Heart left ventricle (tissue), 16 donors: ENCODE measurements around the gene AKAP6. TPM values are rescaled to one million over a fixed set of nuclear protein-coding genes. Genes with fewer than 3 reads are reported as not detected.
A peak's percentile ranks its signal among the peaks of the same experiment; 100 is the strongest.

Source experiments
- ATAC-seq, 4 donors: fragments of 200-7000 bp; cut with Tn5 transposase; one replicate each; pipeline ENCODE4 v1.9.1; 2020 to 2022; ENCODE audit warnings: moderate library complexity in 4 of 4, mild to moderate bottlenecking in 3 of 4, moderate number of reproducible peaks in 1 of 4
- DNase-seq, 5 donors: peaks; one replicate each; pipeline ENCODE4 v3.0.0-alpha.2; 2020
- H3K27ac ChIP-seq, 12 donors: fragments of 200-600 bp; sonication (generic) in 4 of 12; one replicate each; pipeline versions ENCODE4 v1.5.0 to v1.8.0; 2016 to 2022; ENCODE audit warnings: mild to moderate bottlenecking in 2 of 12
- H3K27me3 ChIP-seq, 9 donors: fragments of 200-600 bp; sonication (generic) in 2 of 9; one replicate each; pipeline versions ENCODE4 v1.5.1 to v1.8.0; 2016 to 2022; ENCODE audit warnings: mild to moderate bottlenecking in 3 of 9
- H3K36me3 ChIP-seq, 9 donors: fragments of 200-600 bp; sonication (generic) in 2 of 9; one replicate each; pipeline versions ENCODE4 v1.5.0 to v1.8.0; 2018 to 2022; ENCODE audit warnings: mild to moderate bottlenecking in 2 of 9
- H3K4me1 ChIP-seq, 12 donors: fragments of 200-600 bp; sonication (generic) in 4 of 12; one replicate each; pipeline versions ENCODE4 v1.5.0 to v1.8.0; 2016 to 2022; ENCODE audit warnings: mild to moderate bottlenecking in 3 of 12
- H3K4me3 ChIP-seq, 12 donors: fragments of 200-600 bp; sonication (generic) in 4 of 12; one replicate each; pipeline versions ENCODE4 v1.5.0 to v1.8.0; 2017 to 2022; ENCODE audit warnings: mild to moderate bottlenecking in 9 of 12, moderate library complexity in 4 of 12
- H3K9me3 ChIP-seq, 12 donors: fragments of 200-600 bp; sonication (generic) in 4 of 12; one replicate each; pipeline versions ENCODE4 v1.5.0 to v1.8.0; 2016 to 2022; ENCODE audit warnings: mild to moderate bottlenecking in 1 of 12
- POLR2A ChIP-seq, 2 donors: fragments of 450-650 bp; IDR thresholded peaks; one replicate each; pipeline ENCODE4 v1.6.1; 2017; ENCODE audit warnings: antibody characterized with exemption in 2 of 2, mild to moderate bottlenecking in 2 of 2, moderate library complexity in 2 of 2
- WGBS, 4 donors: extraction: QIAGEN DNeasy Blood & Tissue Kit in 2 of 4; methylation state at CpG; one replicate each; pipeline versions ENCODE4 v1.1.5 to v1.1.7; 2013 to 2018; 5-methylcytosine and 5-hydroxymethylcytosine counted together
- intact Hi-C, 10 donors: fragments of 100-400 bp; cut with DNase I; formaldehyde crosslinking; loops; one replicate each; pipeline versions ENCODE4 v1.11.1 to v1.14.2; 2022
- polyA plus RNA-seq, 2 donors: library from polyadenylated mRNA; stranded (reverse); fragments of 200-250 nt; gene quantifications; one replicate each; pipeline ENCODE4 v1.2.3, GENCODE V29; 2013
- total RNA-seq, 9 donors: library from RNA; depleted of rRNA in 2 of 9; stranded (reverse); fragments of >200 nt in 2 of 9; fragmentation: NEBNext Ultra II Directional in 3 of 9; extraction: Animal tissue kit (Norgen Biotek cat#: 25700) in 3 of 9; gene quantifications; one replicate each; pipeline versions ENCODE4 v1.1.0 to v1.2.4, GENCODE V29; 2016 to 2023
- TF ChIP-seq, protein P1 (sequence below), 12 donors: fragments of 200-600 bp; sonication (generic) in 4 of 12; IDR thresholded peaks; one replicate each; pipeline versions ENCODE4 v1.5.0 to v1.8.0; 2018 to 2022; ENCODE audit warnings: antibody characterized with exemption in 12 of 12, mild to moderate bottlenecking in 5 of 12
- donor health status: ischemic (EF 13 %, LVEDD 7.1; RV severe dilation, severe dysfunction).
- donor health status: healthy with polysubstance abuse.
- donor health status: DM: no; HTN: yes; CAD: no.
- donor health status: DM: no; HTN: no; CAD: no.
- donor health status: ischemic (EF 25% LVEDD 6.9; RV normal size, moderate dysfunction).
- donor health status: ischemic (EF 25% LVEDD 5.7; RV mildly dilated, moderate dysfunction).
- donor health status: healthy.
- donor health status: DM: yes; HTN: yes; CAD: no.
- donor health status: ischemic (EF 35%, LVEDD 5.7; RV mildly dilated, moderate dysfunction).
- donor health status: nonischemic (EF 11% LVEDD 7.7; RV severe dilation, severe dysfunction).
- donor health status: DM: yes; HTN: yes; CAD: no.
- donor health status: PGD.
- donor health status: ischemic (EF 29% LVEDD 5.4; RV normal size, mild dysfunction).
- donor health status: nonischemic (EF 23%, LVEDD 6.1; RV moderate dilation, normal function).

Gene AKAP6
- total and polyA plus RNA-seq, 11 donors, result 20.4 to 303 (median 206) TPM

DNA sequence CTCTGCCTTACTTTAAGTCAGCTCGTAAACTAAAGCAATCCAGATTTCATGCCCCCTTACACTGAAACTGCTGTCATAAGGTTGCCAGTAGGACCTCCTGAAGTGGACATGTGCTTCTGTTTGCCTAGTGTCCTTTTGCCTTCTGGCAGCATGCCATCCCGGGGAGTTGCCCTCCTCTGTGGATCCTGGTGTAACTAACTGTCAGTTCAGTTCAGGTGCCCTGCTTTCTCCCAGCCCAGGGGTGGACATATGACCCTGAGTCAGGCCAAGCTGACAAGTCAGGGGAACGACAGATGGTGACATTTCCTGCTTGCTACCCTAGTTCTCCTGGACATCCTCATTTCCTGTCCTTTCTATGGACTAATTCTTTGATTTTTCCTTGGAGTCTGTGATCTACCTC is 25.6 kb downstream of the AKAP6 start:
- no peak overlapping the region for H3K27ac ChIP-seq
- WGBS, 4 donors, result 44 to 59% (median 52%) methylated on average over 3 of the region's 3 CpGs
- H3K27me3 ChIP-seq, result no peaks in the 10 kb centered on the region
- H3K9me3 ChIP-seq, result no peaks in the 10 kb centered on the region
- intact Hi-C loops, result no loop called here
- DNase-seq (peak; percentile 23 to 62 (median 38)), ATAC-seq (peak in 2 of 4 donors; percentile 33 to 61)
- TF ChIP-seq, protein P1, sequence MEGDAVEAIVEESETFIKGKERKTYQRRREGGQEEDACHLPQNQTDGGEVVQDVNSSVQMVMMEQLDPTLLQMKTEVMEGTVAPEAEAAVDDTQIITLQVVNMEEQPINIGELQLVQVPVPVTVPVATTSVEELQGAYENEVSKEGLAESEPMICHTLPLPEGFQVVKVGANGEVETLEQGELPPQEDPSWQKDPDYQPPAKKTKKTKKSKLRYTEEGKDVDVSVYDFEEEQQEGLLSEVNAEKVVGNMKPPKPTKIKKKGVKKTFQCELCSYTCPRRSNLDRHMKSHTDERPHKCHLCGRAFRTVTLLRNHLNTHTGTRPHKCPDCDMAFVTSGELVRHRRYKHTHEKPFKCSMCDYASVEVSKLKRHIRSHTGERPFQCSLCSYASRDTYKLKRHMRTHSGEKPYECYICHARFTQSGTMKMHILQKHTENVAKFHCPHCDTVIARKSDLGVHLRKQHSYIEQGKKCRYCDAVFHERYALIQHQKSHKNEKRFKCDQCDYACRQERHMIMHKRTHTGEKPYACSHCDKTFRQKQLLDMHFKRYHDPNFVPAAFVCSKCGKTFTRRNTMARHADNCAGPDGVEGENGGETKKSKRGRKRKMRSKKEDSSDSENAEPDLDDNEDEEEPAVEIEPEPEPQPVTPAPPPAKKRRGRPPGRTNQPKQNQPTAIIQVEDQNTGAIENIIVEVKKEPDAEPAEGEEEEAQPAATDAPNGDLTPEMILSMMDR (IDR thresholded peaks at IDR 0.05), result no peak
- no peak for TF ChIP-seq POLR2A (IDR thresholded peaks at IDR 0.05)
- H3K4me3 ChIP-seq, result no peak overlapping the region
- no peaks in the 10 kb centered on the region for H3K36me3 ChIP-seq
- H3K4me1 ChIP-seq, result peaks cover 0 to 6% (median 0%) of the 10 kb centered on the region in 12 donors

DNA sequence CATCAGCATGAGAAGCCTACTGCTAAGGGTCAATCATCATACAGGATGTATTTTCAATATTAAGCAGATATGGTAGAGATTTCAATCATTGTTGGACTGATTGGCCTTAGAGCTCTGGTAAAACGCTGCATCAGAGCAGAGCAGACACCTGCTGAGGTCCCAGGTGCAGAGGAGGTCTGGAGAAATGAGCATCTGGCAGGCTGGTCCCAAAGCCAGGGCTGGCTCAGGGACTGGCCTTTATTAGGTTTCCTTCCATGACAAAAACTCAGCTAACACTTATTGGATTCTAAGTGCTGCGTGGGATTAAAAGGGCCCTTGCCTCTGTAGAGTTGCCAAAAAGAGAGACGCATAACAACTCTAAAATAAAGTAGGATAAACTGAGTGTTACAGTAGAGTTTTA is 29.7 kb downstream of the AKAP6 start:
- WGBS, 4 donors, result 70 to 82% (median 79%) methylated on average over 3 of the region's 3 CpGs
- intact Hi-C loops, result no loop called here

DNA sequence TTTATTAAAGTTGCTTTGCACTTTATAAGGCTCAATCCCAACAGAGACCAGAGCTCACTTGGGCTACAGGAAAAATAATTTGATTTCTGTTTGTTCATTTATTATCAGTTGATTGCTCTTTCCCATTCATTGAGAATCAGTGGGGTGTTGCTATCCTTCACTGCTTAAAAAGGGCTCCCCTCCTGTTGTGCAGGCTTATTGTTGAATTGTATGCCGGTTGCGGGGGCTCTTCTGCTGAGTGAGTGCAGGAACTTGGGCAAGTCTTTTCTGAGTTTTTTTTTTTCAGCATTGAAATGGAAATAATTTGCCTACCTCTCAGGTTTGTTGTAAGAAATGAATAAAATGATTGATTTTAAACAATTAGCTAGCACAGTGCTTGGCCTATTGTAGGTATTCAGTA is 32.6 kb downstream of the AKAP6 start:
- intact Hi-C loops, result loop anchor here in 1 of 10 donors (10.0 kb wide), 1 partner anchor 407 kb away; no protein-coding TSS in a partner anchor
- no peak for TF ChIP-seq POLR2A (IDR thresholded peaks at IDR 0.05)
- Histone ChIP-seq H3K9me3 (no peaks in the 10 kb centered on the region), H3K27ac (no peak overlapping the region), H3K36me3 (no peaks in the 10 kb centered on the region), H3K27me3 (no peaks in the 10 kb centered on the region), H3K4me1 (peaks cover 0 to 19% (median 8%) of the 10 kb centered on the region in 12 donors), H3K4me3 (no peak overlapping the region)
- WGBS, 4 donors, result 92 to 97% (median 96%) methylated on average over 2 of the region's 2 CpGs
- no peak for ATAC-seq
- DNase-seq, result no peak

More for the DNA sequence above, 29.7 kb downstream of the AKAP6 start:
- peaks cover 0 to 11% (median 0%) of the 10 kb centered on the region in 12 donors for H3K4me1 ChIP-seq
- no peak for TF ChIP-seq POLR2A (IDR thresholded peaks at IDR 0.05)
- TF ChIP-seq, protein P1 (IDR thresholded peaks at IDR 0.05), result no peak
- ATAC-seq (no peak), DNase-seq (no peak)
- H3K9me3 ChIP-seq, result no peaks in the 10 kb centered on the region
- H3K27ac ChIP-seq, result no peak overlapping the region
- no peak overlapping the region for H3K4me3 ChIP-seq
- no peaks in the 10 kb centered on the region for H3K36me3 ChIP-seq
- no peaks in the 10 kb centered on the region for H3K27me3 ChIP-seq

DNA sequence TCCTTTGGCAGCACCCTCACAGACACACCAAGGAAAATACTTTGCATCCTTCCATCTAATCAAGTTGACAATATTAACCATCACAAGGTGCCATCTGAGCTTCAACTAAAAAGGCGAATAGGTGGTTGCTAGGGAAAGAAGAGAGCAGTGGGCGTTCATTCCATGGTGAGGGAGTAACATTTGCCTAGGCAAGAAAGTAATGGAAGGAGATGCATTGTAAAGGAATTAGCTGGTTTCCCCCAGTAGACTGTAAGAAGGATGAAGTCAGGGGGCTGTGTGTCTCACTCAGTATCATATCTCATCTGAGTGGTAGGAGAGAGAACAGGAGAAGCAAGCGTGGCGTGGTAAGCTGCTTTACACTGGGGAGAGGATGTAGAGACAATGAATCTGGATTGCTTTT is 34.7 kb downstream of the AKAP6 start:
- intact Hi-C loops, result loop anchor here in 1 of 10 donors (10.0 kb wide), 1 partner anchor 409 kb away; no protein-coding TSS in a partner anchor
- no peak for DNase-seq
- Histone ChIP-seq H3K9me3 (no peaks in the 10 kb centered on the region), H3K27me3 (no peaks in the 10 kb centered on the region), H3K36me3 (no peaks in the 10 kb centered on the region), H3K4me1 (peaks cover 0 to 33% (median 15%) of the 10 kb centered on the region in 12 donors), H3K27ac (no peak overlapping the region), H3K4me3 (no peak overlapping the region)
- no peak for ATAC-seq
- 88 to 94% (median 91%) methylated on average over 4 of the region's 4 CpGs for WGBS, 4 donors
- TF ChIP-seq, protein P1 (IDR thresholded peaks at IDR 0.05), result no peak
- no peak for TF ChIP-seq POLR2A (IDR thresholded peaks at IDR 0.05)

DNA sequence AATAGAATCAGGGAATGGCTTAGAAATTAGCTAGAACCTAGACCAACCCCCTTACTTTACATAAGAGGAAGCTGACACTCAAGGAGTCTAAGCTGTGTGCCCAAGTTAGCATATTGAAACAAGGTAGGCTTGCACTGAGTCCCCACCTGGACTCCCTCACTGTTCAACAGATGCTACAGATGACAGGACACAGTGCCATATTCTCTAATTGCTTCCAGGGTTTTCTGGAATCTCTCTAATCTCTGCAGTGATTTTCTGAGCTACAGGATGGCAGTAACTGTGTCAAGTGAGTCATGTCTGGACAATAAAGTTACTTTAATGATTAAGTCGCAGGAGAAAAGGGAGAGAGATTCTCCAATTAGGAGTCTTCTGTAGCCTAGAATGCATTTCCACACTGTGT is 35.8 kb downstream of the AKAP6 start:
- H3K4me3 ChIP-seq, result no peak overlapping the region
- H3K27ac ChIP-seq, result no peak overlapping the region
- 88 to 94% (median 90%) methylated on average over 1 of the region's 1 CpG for WGBS, 4 donors
- H3K27me3 ChIP-seq, result no peaks in the 10 kb centered on the region
- H3K9me3 ChIP-seq, result no peaks in the 10 kb centered on the region
- no peak for TF ChIP-seq POLR2A (IDR thresholded peaks at IDR 0.05)
- TF ChIP-seq, protein P1 (IDR thresholded peaks at IDR 0.05), result no peak
- peaks cover 0 to 33% (median 15%) of the 10 kb centered on the region in 12 donors for H3K4me1 ChIP-seq
- ATAC-seq (no peak), DNase-seq (no peak)
- intact Hi-C loops, result loop anchor here in 1 of 10 donors (10.0 kb wide), 1 partner anchor 410 kb away; no protein-coding TSS in a partner anchor
- H3K36me3 ChIP-seq, result no peaks in the 10 kb centered on the region
